Caco-2 (cell line): ENCODE measurements around the gene CDC40. TPM values are rescaled to one million over a fixed set of nuclear protein-coding genes. Genes with fewer than 3 reads are reported as not detected.

Experiments
- BruUV-seq: library from RNA; stranded (reverse); fragments of 400-500 nt; replicated peaks from 2 replicates; lab custom pipeline; 2021; lab: Mats Ljungman, UMichigan
- CTCF ChIA-PET: fragments of 300-600 bp; sonication (Branson Sonifier 250); formaldehyde crosslinking; loops from one replicate; lab custom pipeline; 2022; ENCODE audit warnings: antibody characterized with exemption; lab: Charles Lee
- POLR2A ChIA-PET: fragments of 300-600 bp; sonication (Branson Sonifier 250); formaldehyde crosslinking; loops from one replicate; lab custom pipeline; 2022; ENCODE audit warnings: antibody characterized with exemption; lab: Charles Lee
- DNase-seq, 2 experiments: peaks; one replicate each; pipeline versions ENCODE4 v3.0.0 to v3.0.0-alpha.2; 2020 to 2022
- H3K27me3 ChIP-seq: replicated peaks from 2 replicates; pipeline ENCODE4 v1.6.0; 2011; ENCODE audit warnings: low read length; ENCODE audit not compliant: control insufficient read depth, insufficient read depth
- H3K36me3 ChIP-seq: 2 replicates; pipeline ENCODE4 v1.5.1; 2011; ENCODE audit warnings: low read length; ENCODE audit not compliant: control insufficient read depth, insufficient read depth
- H3K4me1 ChIP-seq: fragments of 250-450 bp; sonication (Bioruptor Pico); 2 replicates; pipeline ENCODE4 v1.5.1; 2020; ENCODE audit warnings: mild to moderate bottlenecking
- H3K4me3 ChIP-seq: 2 replicates; pipeline ENCODE4 v1.5.1; 2011; ENCODE audit warnings: low read depth, mild to moderate bottlenecking, control low read depth, low read length
- H3K9me3 ChIP-seq: fragments of 250-450 bp; sonication (Bioruptor Pico); 2 replicates; pipeline ENCODE4 v1.5.1; 2020; ENCODE audit warnings: mild to moderate bottlenecking, moderate library complexity
- H3K27ac Mint-ChIP-seq: one replicate; pipeline ENCODE4 v1.8.0; 2022; ENCODE audit warnings: mixed read lengths; ENCODE audit not compliant: unreplicated experiment
- H3K27me3 Mint-ChIP-seq: one replicate; pipeline ENCODE4 v1.8.0; 2022; ENCODE audit warnings: mixed read lengths; ENCODE audit not compliant: insufficient read depth, unreplicated experiment
- H3K36me3 Mint-ChIP-seq: one replicate; pipeline ENCODE4 v1.8.0; 2022; ENCODE audit warnings: mild to moderate bottlenecking, mixed read lengths; ENCODE audit not compliant: insufficient read depth, unreplicated experiment
- H3K4me1 Mint-ChIP-seq: one replicate; pipeline ENCODE4 v1.8.0; 2022; ENCODE audit warnings: low read depth, mixed read lengths; ENCODE audit not compliant: unreplicated experiment
- H3K4me3 Mint-ChIP-seq: one replicate; pipeline ENCODE4 v1.8.0; 2022; ENCODE audit warnings: mild to moderate bottlenecking, moderate library complexity, mixed read lengths; ENCODE audit not compliant: unreplicated experiment
- H3K9me3 Mint-ChIP-seq: one replicate; pipeline ENCODE4 v1.8.0; 2022; ENCODE audit warnings: mixed read lengths; ENCODE audit not compliant: unreplicated experiment
- CTCF ChIP-seq, 2 experiments: fragments of 200-600 bp in 1 of 2; IDR thresholded peaks; 1 replicate in 1 of 2; 2 replicates in 1 of 2; pipeline versions ENCODE4 v1.5.1 to v1.8.0; 2011 to 2022; ENCODE audit warnings: antibody characterized with exemption in 1 of 2, control low read depth in 1 of 2, inconsistent platforms in 1 of 2, low read depth in 1 of 2, low read length in 1 of 2, mild to moderate bottlenecking in 1 of 2, moderate library complexity in 1 of 2; ENCODE audit not compliant: insufficient read depth in 1 of 2, severe bottlenecking in 1 of 2, unreplicated experiment in 1 of 2
- intact Hi-C: fragments of 100-400 bp; cut with micrococcal nuclease; formaldehyde crosslinking; loops from one replicate; pipeline ENCODE4 v1.10.0; 2022; ENCODE audit not compliant: unreplicated experiment
- total RNA-seq: library from RNA; stranded (reverse); gene quantifications from 2 replicates; pipeline ENCODE4 v1.2.3, GENCODE V29; 2022

The CDC40 gene
- total RNA-seq, 1 experiment from 2014 or later = 22.7 TPM

GRCh38 chr6:110201151-110201884, 21.1 kb downstream of the CDC40 start:
- BruUV-seq = no TSS peak
- Histone ChIP-seq H3K27me3 (no peaks in the 10 kb centered on the region), H3K36me3 (no peaks in the 10 kb centered on the region), H3K4me3 (no peak overlapping the region), H3K9me3 (no peaks in the 10 kb centered on the region), H3K4me1 (no peaks in the 10 kb centered on the region)
- no peaks in the 10 kb centered on the region for H3K9me3 Mint-ChIP-seq
- CTCF ChIA-PET = no interaction called here
- H3K27ac Mint-ChIP-seq = no peak overlapping the region
- intact Hi-C loops = no loop called here
- no peaks in the 10 kb centered on the region for H3K4me1 Mint-ChIP-seq
- no peak overlapping the region for H3K4me3 Mint-ChIP-seq
- H3K27me3 Mint-ChIP-seq = no peaks in the 10 kb centered on the region
- TF ChIP-seq CTCF (IDR thresholded peaks at IDR 0.05; ENCODE audit: insufficient read depth in 1 of 2, low read depth in 1 of 2, low read length in 1 of 2, severe bottlenecking in 1 of 2, unreplicated experiment in 1 of 2) = no peak
- H3K36me3 Mint-ChIP-seq = no peaks in the 10 kb centered on the region
- POLR2A ChIA-PET = no interaction called here
- DNase-seq = no peak

- Histone ChIP-seq H3K4me3 (no peak overlapping the region), H3K4me1 (no peaks in the 10 kb centered on the region), H3K36me3 (no peaks in the 10 kb centered on the region), H3K9me3 (no peaks in the 10 kb centered on the region), H3K27me3 (no peaks in the 10 kb centered on the region)
- H3K27ac Mint-ChIP-seq = no peak overlapping the region
- H3K27me3 Mint-ChIP-seq = no peaks in the 10 kb centered on the region
- intact Hi-C loops = no loop called here
- no peak overlapping the region for H3K4me3 Mint-ChIP-seq
- no peaks in the 10 kb centered on the region for H3K4me1 Mint-ChIP-seq
- no peaks in the 10 kb centered on the region for H3K9me3 Mint-ChIP-seq
- POLR2A ChIA-PET = no interaction called here
- BruUV-seq = no TSS peak
- no peak for DNase-seq
- no peak for TF ChIP-seq CTCF (IDR thresholded peaks at IDR 0.05; ENCODE audit: insufficient read depth in 1 of 2, low read depth in 1 of 2, low read length in 1 of 2, severe bottlenecking in 1 of 2, unreplicated experiment in 1 of 2)
- CTCF ChIA-PET = no interaction called here
- H3K36me3 Mint-ChIP-seq = no peaks in the 10 kb centered on the region
Measured at GRCh38 chr6:110207652-110208051, 27.4 kb downstream of the CDC40 start.

GRCh38 chr6:110211753-110212152, 31.5 kb downstream of the CDC40 start:
- H3K27me3 Mint-ChIP-seq = no peaks in the 10 kb centered on the region
- H3K4me3 ChIP-seq = no peak overlapping the region
- H3K27ac Mint-ChIP-seq = no peak overlapping the region
- intact Hi-C loops = no loop called here
- peaks cover 6% of the 10 kb centered on the region for H3K36me3 Mint-ChIP-seq
- no peaks in the 10 kb centered on the region for H3K4me1 Mint-ChIP-seq
- H3K27me3 ChIP-seq = no peaks in the 10 kb centered on the region
- DNase-seq = no peak
- H3K4me1 ChIP-seq = no peaks in the 10 kb centered on the region
- TF ChIP-seq CTCF (IDR thresholded peaks at IDR 0.05; ENCODE audit: insufficient read depth in 1 of 2, low read depth in 1 of 2, low read length in 1 of 2, severe bottlenecking in 1 of 2, unreplicated experiment in 1 of 2) = no peak
- H3K9me3 Mint-ChIP-seq = no peaks in the 10 kb centered on the region
- H3K36me3 ChIP-seq = no peaks in the 10 kb centered on the region; the same call in 1 of the 2 replicates
- no peaks in the 10 kb centered on the region for H3K9me3 ChIP-seq
- POLR2A ChIA-PET = no interaction called here
- CTCF ChIA-PET = no interaction called here
- no peak overlapping the region for H3K4me3 Mint-ChIP-seq
- no TSS peak for BruUV-seq
